DMS114 treated with DMSO at 0.1 percent for 48 hours (cell line): ENCODE data around the gene TMEM131.
"Not testable (repeated sequence)": the region's sequence is repeated elsewhere in the genome, so short reads cannot be mapped to it uniquely, and the experiment has no call there.

ENCODE experiments used
- DNase-seq: peaks from one replicate; lab custom pipeline; 2025; ENCODE audit not compliant: unreplicated experiment; lab: John Stamatoyannopoulos, UW

TMEM131 gene

GRCh38 chr2:98022067-98022466 lies 26.3 kb upstream of the TMEM131 start:
- not testable (repeated sequence) for DNase-seq

- no peak for DNase-seq
Observed at GRCh38 chr2:98020992-98021713, 25.4 kb upstream of the TMEM131 start.

- DNase-seq: no peak
Observed at GRCh38 chr2:98020516-98020915, 24.8 kb upstream of the TMEM131 start.

- no peak for DNase-seq
Observed at GRCh38 chr2:98016908-98017670, 21.3 kb upstream of the TMEM131 start.

- no peak for DNase-seq
Observed at GRCh38 chr2:98015671-98016070, 19.9 kb upstream of the TMEM131 start.

GRCh38 chr2:98014379-98014778 lies 18.6 kb upstream of the TMEM131 start:
- DNase-seq: no peak

DNA sequence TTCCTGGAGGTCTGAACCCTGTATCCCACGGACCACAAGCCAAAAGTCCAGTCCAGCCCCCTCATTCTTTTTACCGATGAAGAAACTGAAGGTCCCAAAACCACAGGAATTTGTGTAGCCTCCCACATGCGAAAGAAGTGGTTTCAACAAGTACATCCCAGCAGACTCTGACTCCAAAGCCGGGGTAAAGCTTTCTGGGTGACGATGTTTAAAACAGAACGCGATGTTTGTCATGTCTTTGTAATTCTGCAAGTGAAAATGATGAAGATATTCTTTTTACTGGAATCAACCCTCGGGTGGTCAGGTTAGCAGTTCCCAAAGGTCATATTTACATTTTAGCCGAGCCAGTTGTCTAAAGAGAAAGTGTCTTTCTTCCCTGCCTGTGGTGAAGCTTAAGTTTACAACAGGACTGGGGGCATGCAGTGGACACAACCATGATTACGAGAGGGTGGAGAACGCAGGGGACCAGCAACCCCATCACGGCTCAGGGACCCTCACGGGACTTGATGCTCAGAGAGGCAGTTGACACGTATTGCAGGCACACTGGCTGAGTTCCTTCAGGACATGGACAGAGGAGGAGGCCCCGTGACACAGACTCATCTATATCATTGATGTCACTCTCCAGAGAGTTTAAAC lies 17.8 kb upstream of the TMEM131 start:
- no peak for DNase-seq

- DNase-seq: no peak
Observed at GRCh38 chr2:98012561-98012991, 16.8 kb upstream of the TMEM131 start.

GRCh38 chr2:98009887-98010760 lies 14.4 kb upstream of the TMEM131 start:
- DNase-seq: no peak

- no peak for DNase-seq
Observed at GRCh38 chr2:98008415-98008814, 12.7 kb upstream of the TMEM131 start.

- DNase-seq: no peak
Observed at GRCh38 chr2:98006378-98006777, 10.6 kb upstream of the TMEM131 start.

GRCh38 chr2:98004613-98005012 lies 8.9 kb upstream of the TMEM131 start:
- no peak for DNase-seq

DNA sequence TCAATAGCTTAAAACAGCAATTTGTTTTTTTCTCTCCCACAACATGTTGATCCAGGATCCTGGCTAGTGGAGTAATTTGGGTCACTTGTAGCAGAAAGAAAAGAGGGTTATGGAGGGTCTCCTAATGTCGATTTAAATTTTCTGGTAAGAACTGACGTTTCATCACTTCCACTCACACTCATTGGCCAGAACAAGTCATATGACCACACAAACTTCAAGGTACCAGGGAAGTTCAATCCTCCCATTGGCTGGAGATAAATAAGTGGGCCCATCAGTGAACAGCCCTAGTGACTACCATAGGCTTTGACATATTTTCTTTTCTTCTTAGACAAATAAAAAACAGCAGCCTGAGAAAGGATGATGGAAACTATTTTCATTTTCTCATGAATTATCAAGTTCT lies 8.3 kb upstream of the TMEM131 start:
- no peak for DNase-seq

GRCh38 chr2:97999536-97999935 lies 3.8 kb upstream of the TMEM131 start:
- DNase-seq: no peak

DNA sequence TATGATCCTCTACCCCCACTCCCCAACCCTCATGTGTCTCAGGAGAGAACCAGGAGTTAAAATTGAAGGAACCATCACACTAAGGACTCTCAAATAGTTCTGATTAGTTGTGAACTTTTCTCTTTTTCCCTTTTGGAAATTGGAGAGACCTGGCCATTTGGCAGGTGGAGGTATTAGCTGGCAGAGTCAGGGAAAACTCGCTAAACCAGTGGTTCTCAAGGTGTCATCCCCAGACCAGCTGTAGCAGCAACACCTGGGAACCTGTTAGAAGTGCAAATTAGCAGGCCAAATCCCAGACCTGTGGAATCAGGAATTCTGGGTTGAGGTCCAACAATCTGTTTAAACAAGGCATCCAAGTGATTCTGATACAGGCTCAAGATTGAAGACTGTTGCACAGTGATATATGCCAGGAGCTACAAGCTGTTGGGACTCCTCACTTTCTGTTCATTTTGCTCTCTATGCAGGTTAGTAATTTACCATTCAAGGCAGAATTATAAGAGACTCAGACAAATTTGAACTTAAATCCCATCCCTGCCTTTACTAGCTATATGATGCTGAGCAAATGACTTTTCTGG lies 2.8 kb upstream of the TMEM131 start:
- no peak for DNase-seq

DNA sequence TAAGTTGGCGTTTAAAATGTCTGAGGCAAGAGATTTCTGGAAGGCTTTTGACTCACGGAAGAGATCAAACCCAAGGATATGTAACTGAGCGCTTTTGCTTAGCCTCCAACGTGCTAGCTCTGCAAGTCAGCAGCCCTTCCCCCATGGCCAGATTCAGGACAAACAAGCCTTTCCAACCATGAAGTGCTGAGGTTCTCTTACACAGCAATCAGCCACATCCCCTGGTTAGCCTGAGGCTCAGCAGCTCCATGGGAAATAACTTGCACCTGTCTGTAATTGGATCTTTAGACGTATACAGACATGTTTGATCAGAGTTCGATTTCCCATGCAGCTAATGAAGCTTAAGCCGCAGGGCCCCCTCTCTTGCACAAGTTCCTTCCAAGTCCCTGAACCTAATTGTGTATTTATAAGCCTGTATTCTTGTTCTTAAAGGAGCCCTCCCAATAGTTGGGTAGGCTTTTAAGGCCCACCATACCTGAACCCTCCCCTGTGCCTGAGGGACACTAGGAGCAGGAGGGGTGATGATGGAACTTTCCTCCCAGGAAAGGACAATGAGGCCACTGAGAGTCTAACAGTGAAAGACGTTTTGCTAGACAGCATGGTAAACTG lies 2.1 kb upstream of the TMEM131 start:
- no peak for DNase-seq

DNA sequence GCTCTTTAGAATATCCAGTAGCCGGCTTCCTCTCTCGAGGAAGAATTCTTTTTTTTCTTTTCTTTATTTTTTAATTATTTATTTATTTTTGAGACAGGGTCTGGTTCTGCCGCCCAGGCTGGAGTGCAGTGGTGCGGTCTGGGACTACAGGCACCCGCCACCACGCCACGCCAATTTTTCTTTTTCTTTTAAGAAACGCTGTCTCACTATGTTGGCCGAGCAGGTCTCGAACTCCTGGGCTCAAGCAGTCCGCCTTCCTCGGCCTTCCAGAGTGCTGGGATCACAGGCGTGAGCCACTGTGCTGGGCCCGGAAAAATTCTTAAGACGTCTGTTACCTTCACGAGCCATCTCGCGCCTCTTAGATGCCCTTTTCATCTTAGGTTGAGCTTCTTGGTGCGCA lies 931 bp upstream of the TMEM131 start:
- DNase-seq: no peak

DNA sequence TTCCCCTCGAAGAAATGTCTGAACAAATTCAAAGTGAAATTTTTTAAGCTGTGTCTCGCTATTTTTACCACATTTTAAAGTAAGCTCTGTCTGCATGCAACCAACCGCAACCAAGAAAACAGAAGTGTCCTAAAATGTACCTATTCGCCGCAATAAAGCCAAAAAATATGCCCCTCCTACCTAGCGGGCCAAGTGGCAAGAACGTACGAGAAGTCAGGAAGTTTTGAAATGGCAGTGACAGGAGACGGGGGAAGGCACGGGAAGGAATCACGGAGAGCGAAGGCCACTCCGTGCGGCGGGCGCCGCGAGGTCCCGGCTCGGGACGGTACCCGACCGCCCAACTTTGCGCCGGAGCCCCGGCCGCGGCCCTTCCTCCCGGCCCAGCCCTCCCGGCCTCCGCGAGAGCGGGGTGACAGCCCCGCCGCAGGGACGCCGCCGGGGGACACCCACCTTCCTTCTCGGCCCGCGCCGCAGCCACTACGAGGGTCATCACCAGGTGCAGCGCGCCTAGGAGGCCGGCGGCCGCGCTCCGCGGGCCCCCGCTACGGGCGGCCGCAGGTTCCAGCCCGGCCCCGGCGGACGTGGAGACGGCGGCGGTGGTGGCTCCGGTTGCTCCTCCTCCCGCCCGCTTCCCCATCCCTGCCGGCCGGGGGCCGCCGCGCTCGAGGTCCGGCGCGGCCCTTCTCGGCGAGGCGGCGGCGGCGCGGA lies 568 bp downstream of the TMEM131 start:
- peak; percentile 16 for DNase-seq

GRCh38 chr2:97994476-97994875 lies 1.3 kb downstream of the TMEM131 start:
- DNase-seq: no peak

GRCh38 chr2:97993926-97994325 lies 1.8 kb downstream of the TMEM131 start:
- no peak for DNase-seq
